Endothelial cell of umbilical vein (primary cell): Measurements from ENCODE around the gene APIP.

ENCODE experiments used
- EZH2 ChIP-seq: IDR thresholded peaks from 2 replicates; pipeline ENCODE4 v1.6.1; 2012; ENCODE audit warnings: borderline replicate concordance, low read depth, mild to moderate bottlenecking, moderate library complexity, low read length, inconsistent platforms; ENCODE audit not compliant: severe bottlenecking
- POLR2A ChIP-seq: IDR thresholded peaks from 2 replicates; pipeline ENCODE4 v1.6.1; 2012; ENCODE audit warnings: low read depth, mild to moderate bottlenecking, control low read depth, low read length
- TF ChIP-seq, protein P1 (sequence below), 2 donors: IDR thresholded peaks; 1 replicate in 1 of 2; 2 replicates in 1 of 2; pipeline ENCODE4 v1.5.1; 2011; ENCODE audit warnings: low read length in 2 of 2, mild to moderate bottlenecking in 2 of 2, moderate library complexity in 2 of 2, control low read depth in 1 of 2, inconsistent platforms in 1 of 2, low read depth in 1 of 2; ENCODE audit not compliant: insufficient read depth in 1 of 2; ENCODE audit errors: extremely low read depth in 1 of 2

DNA sequence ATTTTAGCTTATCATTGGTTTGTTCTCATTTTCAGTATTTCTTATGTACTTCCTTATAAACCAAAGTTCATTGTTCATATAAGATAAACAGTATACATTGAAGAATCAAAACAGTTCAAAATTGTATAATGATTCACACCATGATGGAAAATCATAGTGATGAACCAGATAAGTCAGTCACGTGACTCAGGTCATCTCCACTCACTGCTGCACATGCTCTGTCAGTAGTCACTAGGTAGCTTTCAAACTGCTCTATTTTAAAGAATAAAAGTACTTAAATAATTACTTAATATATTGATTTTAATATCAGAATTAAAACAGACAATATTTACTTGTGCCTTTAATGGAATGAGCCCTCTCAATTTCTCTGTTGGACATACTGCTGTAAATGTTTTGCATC, 37.8 kb upstream of the APIP start:
- no peak for TF ChIP-seq POLR2A
- TF ChIP-seq, protein P1, sequence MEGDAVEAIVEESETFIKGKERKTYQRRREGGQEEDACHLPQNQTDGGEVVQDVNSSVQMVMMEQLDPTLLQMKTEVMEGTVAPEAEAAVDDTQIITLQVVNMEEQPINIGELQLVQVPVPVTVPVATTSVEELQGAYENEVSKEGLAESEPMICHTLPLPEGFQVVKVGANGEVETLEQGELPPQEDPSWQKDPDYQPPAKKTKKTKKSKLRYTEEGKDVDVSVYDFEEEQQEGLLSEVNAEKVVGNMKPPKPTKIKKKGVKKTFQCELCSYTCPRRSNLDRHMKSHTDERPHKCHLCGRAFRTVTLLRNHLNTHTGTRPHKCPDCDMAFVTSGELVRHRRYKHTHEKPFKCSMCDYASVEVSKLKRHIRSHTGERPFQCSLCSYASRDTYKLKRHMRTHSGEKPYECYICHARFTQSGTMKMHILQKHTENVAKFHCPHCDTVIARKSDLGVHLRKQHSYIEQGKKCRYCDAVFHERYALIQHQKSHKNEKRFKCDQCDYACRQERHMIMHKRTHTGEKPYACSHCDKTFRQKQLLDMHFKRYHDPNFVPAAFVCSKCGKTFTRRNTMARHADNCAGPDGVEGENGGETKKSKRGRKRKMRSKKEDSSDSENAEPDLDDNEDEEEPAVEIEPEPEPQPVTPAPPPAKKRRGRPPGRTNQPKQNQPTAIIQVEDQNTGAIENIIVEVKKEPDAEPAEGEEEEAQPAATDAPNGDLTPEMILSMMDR (IDR thresholded peaks at IDR 0.05; ENCODE audit: extremely low read depth in 1 of 2, insufficient read depth in 1 of 2, low read depth in 1 of 2, low read length in 2 of 2) = no peak
- no peak for TF ChIP-seq EZH2
